GM21390 (cell line): ENCODE data around the gene ROBO2.
"Not testable (repeated sequence)": the region's sequence is repeated elsewhere in the genome, so short reads cannot be mapped to it uniquely, and the experiment has no call there.

Source experiments
- ATAC-seq: cut with Tn5 transposase; IDR thresholded peaks from one replicate; pipeline ENCODE4 v1.9.1; 2021; ENCODE audit not compliant: unreplicated experiment

The ROBO2 gene

DNA sequence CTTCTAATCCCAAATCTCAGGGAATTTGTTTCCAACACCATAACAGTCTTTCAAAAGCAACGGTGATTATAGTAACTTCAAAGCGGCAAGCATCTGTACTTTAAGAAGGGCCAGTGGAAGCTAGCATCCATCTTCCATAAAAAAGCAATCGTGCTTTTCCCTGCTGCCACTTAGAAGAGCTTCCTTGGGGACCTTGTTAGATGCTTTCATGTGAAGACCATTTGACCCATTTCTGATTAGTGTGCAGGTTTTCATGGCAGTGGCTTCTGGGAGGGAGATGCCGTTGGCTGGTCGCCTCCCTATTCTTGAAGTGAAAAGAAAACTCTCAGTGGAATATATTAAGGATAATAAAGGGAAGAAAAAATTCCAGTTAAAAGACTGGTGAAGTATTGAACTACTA, 354.1 kb downstream of the ROBO2 start:
- ATAC-seq = no peak

GRCh38 chr3:77404871-77405270, 365.0 kb downstream of the ROBO2 start:
- ATAC-seq = no peak

- ATAC-seq = no peak
These were observed 367.5 kb downstream of the ROBO2 start for GRCh38 chr3:77407441-77407840.

DNA sequence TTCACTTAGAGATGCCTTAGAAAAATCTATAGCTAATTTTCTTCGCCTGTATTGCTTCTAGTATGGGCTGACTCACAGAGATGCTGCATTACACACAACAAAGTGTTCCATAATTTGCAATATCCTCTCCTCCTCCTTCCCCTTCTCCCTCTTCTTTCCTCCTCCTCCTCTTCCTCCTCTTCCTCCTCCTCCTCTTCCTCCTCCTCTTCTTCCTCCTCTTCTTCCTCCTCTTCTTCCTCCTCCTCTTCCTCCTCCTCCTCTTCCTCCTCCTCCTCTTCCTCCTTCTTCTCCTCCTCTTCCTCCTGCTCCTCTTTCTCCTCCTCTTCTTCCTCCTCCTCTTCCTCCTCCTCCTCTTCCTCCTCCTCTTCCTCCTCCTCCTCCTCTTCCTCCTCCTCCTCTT, 370.4 kb downstream of the ROBO2 start:
- not testable (repeated sequence) for ATAC-seq

DNA sequence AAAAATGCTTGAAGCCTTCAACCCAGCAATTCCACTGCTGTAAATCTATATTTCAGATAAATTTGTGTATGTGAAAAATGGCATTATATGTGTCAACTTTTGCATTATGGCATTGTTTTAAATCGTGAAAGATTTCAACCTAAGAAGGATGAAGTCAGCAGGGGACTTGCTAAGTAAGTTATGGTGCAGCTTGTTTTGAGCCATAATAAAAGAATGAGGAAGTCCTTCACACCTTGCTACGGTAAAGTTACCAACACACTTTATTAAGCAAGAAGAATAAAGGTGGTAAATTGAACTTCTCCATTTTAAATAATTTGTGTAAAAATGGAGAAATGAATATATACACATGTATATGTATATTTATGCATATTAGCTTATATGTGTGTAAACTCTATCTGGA, 371.4 kb downstream of the ROBO2 start:
- no peak for ATAC-seq

DNA sequence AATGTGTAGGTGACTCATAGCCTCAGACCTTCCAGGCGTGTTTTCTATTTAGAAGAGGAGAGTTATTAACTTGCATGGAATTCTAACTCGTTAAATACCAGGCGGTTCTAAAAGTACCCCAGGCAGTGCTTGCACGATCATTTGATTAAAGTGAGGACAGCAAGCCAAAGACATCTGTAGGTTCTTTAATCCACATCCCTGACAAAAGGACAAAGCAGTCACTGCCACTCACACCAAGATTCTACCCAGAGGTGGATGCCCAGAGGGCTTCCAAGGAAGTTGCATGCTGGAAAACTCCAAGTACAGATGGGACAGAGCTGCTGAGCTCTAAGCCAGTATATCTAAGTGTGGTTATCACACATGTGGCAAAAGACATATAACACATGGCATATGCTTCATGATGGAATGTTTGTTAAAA, 372.1 kb downstream of the ROBO2 start:
- ATAC-seq = no peak

GRCh38 chr3:77412584-77412983, 372.7 kb downstream of the ROBO2 start:
- ATAC-seq = no peak

DNA sequence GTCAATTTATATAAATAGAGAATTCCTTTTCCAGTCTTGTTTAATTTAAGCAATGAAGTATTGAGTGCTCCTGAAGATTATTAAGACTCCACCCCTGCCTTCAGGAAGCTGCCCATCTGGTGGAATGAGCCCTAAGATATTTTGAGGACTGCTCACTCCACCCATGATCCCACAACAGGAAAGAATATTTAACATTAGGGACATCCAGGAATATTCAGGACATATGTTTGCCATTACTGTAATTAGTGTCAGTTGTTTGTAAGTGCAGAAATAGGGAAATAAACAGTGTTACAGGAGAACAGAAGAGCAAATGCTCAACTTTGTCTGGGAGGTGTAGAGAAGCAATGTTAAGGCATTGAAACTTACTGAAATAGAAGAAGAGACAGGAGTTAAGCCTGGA, 375.0 kb downstream of the ROBO2 start:
- ATAC-seq = no peak

DNA sequence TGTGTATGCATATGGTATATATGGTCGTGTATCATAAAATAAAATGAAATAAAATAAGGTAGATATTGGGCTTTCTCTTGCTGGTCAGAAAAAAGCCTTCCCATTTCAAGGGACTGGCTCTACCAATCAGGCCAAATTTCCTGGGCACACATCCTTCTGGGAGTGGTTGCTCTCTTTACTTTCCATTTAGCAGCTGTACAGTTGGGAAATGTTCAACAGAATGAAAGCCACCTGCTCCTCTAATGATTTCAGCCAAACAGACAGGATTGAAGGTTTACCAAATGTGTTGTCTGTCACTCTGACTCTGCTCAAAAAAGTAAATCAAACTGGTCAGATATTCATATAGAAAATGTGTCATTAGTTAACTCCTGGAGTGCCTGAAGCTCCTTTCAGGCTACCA, 380.4 kb downstream of the ROBO2 start:
- ATAC-seq = no peak

GRCh38 chr3:77421916-77422315, 382.0 kb downstream of the ROBO2 start:
- ATAC-seq = no peak

DNA sequence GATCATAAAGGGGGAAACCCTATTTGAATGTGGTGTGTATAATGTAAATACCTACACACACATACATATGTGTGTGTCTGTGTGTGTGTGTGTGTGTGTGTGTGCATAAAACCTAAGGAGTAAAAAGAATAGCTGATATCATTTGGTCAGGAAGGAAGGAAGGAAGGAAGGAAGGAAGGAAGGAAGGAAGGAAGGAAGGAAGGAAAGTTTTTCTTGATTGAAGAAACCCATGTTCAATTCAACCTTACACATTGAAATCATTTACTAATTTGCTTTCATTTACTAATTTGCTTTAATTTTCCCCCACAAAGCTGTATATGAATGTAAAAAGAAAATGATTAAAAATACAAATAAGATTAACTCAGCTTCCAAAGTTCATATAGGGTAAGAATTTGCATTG, 386.6 kb downstream of the ROBO2 start:
- ATAC-seq = no peak

- no peak for ATAC-seq
These were observed 387.6 kb downstream of the ROBO2 start for GRCh38 chr3:77427528-77427927.

- ATAC-seq = no peak
These were observed 397.0 kb downstream of the ROBO2 start for GRCh38 chr3:77436908-77437307.

GRCh38 chr3:77446084-77446483, 406.2 kb downstream of the ROBO2 start:
- no peak for ATAC-seq

- no peak for ATAC-seq
These were observed 406.9 kb downstream of the ROBO2 start for GRCh38 chr3:77446761-77447160.

DNA sequence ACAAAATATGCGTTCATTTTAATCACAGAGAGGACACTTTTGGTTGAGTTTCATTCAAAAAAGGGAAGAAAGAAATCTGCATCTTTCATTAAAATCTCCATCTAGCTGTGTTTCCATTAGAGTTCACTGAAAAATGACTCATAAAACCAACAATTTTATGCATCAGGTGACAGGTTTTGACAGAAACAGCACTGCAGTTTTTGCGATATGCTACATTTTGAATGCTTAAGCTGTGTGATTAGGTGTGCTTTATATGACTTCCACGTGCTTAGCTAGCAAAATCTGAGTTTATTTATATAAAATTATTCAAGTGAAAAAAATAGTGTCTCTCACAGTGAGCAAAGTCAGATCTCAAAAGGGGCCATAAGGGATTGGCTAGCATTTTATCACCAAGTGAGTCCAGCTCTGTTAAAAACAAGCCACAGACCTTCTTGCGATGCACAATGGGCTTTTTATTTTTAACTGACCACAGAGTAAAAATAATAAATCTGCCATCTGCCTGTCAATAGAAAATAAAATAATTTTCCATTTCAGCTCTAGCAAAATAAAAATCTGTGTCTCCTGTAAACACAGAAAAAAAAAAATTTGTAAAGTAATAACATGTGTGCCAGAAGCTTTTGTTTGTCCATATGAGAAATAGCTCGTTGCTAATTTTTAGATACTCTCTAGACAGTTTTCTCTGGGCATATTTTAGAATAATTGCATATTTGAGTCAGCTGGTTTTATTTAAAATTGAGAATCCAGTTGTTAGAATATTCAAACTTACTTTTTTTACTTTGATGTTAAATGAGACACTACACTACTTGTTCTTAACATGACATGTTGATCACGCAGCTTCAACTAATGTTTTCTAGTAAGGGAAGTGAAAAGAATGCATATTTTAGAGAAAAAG, 409.8 kb downstream of the ROBO2 start:
- ATAC-seq = no peak

GRCh38 chr3:77456431-77456830, 416.5 kb downstream of the ROBO2 start:
- ATAC-seq = no peak

- ATAC-seq = no peak
These were observed 417.0 kb downstream of the ROBO2 start for GRCh38 chr3:77456906-77457305.

GRCh38 chr3:77459926-77460325, 420.0 kb downstream of the ROBO2 start:
- no peak for ATAC-seq

- ATAC-seq = no peak
These were observed 420.4 kb downstream of the ROBO2 start for GRCh38 chr3:77460326-77460725.

- ATAC-seq = no peak
These were observed 423.1 kb downstream of the ROBO2 start for GRCh38 chr3:77462951-77463350.

DNA sequence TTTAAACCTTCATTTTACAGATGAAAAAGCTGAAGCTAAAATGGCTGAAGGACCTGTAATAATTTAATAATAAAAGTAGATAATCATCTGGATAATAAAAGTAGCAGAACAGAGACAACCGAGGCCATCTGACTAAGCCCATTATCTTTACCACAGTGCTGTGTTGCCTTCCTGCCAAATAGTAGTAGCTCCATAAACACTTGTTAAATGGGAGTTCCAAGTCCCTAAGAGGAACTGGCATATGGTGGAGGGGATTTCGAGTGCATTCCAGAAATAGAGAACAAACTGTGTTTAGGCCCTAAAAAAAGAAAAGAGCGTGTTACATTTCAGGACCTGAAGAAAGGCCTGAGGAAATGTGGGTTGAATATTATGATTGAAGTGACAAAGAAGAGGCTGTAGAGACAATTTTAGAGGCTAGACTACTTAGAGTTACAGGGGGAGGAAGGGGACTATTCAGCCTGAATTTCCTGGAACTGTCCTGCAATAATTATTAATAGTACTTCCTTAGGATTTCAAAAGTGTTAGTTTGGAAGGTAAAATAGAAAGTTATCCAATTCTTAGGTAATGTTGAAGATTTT, 424.3 kb downstream of the ROBO2 start:
- ATAC-seq = no peak
